ENCODE data around the gene VSTM1.
"Not testable (repeated sequence)": the region's sequence is repeated elsewhere in the genome, so short reads cannot be mapped to it uniquely, and the experiment has no call there.

VSTM1 gene

DNA sequence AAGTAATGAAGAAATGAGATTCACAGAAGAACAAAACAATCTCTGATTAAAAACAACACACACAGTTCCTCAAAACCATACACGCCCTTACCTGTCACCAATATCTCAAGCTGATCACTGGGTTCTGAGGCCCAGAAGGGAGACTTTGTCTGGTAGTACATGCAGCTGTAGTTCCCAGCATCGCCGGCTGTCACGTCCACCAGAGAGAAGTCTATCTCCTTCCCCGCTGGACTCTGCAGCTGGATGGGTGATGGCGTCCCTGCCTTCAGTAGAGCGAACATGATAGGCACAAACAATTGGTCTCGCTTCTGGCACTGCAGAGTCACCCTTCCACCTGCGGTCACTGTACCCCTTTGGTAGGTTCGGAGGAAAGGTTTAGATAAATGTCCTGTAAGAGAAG, 10.1 kb upstream of the VSTM1 start:
- no peak for DNase-seq

DNA sequence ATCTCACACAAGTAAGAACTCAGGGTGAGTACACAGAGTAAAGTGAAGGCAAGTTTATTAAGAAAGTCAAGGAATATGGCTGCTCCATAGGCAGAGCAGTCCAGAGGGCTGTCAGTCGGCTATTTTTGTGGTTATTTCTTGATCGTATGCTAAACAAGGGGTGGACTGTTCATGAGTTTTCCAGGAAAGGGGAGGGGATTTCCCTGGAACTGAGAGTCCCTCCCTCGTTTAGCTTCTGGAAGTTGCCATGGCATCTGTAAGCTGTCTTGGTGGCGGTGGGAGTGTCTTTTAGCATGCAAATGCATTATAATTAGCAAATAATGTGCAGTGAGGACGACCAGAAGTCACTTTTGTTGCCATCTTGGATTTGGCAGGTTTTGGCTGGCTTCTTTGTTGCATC, 5.8 kb upstream of the VSTM1 start:
- no peak for DNase-seq

DNA sequence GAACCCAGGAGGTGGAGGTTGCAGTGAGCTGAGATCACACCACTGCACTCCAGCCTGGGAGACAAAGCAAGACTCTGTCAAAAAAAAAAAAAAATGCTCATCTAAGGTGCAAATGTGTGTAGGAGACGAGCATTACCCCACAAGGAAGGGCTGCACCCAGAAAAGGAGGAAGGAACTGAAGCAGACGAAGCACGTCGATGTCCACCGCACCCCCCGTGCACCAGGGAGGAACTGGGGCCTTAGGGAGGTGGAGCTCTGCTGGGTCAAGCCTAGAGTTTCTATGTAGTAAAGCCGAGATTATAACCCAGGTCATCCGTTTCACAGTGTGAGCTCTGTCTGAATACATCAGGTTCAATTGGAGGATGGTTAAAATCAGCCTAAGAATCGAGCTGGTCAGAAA, 1.1 kb downstream of the VSTM1 start:
- no peak for DNase-seq

DNA sequence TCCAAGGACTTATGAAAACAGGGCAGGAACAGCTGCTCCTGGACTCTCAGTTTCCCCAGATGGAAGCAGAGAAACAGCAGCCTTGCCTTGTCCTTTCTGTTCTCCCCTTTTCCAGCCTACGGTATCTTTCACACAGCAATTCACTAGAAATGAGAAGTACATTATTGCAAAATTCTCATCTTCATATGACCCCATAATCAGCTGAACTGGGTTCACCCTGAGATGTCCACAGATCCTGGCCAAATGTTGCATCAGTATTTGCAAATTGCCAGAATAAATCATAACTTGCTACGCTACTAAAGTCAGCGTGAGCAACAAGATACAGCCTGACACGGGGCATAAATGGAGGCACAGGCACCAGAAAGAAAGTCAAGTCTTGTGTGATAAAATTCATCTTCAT, 16.1 kb downstream of the VSTM1 start:
- no peak for DNase-seq

- no peak for DNase-seq
Measured at GRCh38 chr19:54045771-54046170, 17.9 kb downstream of the VSTM1 start.

DNA sequence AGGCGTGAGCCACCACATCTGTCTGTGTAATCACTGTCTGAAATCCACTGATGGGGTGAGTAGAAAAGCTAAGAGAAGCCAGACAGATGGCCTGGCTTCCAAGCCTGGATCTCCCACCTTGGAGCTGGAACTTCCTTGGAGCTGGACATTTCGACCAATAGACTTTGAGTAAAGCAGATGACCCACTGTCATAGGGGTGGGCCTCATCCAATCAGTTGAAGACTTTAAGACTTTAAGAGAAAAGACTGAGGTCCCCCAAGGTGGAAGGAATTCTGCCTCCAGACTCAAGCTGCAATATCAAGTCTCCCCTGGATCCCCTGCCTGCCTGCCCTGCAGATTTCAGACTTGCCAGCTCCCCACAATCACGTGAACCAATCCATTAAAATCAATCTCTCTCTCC, 20.7 kb downstream of the VSTM1 start:
- no peak for DNase-seq

- no peak for DNase-seq
Measured at GRCh38 chr19:54041969-54042606, 21.6 kb downstream of the VSTM1 start.

DNA sequence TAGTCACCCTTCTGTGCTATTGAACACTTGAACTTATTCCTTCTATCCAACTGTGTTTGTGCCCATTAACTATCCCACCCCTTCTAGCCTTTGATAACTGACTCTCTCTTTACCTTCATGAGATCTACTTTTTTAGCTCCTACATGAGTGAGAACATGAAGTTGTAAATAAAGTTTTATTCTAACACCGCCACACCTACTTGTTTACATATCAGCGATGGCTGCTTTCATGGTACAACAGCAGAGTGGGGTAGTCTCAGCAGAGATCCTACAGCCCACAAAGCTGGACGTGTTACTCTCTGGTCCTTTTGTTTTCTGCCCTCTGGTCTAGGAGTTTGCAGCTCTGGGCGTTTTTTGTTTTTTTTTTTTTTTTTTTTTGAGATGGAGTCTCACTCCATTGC, 23.7 kb downstream of the VSTM1 start:
- DNase-seq: no peak

GRCh38 chr19:54036542-54036941, 27.2 kb downstream of the VSTM1 start:
- not testable (repeated sequence) for DNase-seq

GRCh38 chr19:54035215-54036178, 28.2 kb downstream of the VSTM1 start:
- peak in 1 of 51 donors; percentile 48 for DNase-seq

DNA sequence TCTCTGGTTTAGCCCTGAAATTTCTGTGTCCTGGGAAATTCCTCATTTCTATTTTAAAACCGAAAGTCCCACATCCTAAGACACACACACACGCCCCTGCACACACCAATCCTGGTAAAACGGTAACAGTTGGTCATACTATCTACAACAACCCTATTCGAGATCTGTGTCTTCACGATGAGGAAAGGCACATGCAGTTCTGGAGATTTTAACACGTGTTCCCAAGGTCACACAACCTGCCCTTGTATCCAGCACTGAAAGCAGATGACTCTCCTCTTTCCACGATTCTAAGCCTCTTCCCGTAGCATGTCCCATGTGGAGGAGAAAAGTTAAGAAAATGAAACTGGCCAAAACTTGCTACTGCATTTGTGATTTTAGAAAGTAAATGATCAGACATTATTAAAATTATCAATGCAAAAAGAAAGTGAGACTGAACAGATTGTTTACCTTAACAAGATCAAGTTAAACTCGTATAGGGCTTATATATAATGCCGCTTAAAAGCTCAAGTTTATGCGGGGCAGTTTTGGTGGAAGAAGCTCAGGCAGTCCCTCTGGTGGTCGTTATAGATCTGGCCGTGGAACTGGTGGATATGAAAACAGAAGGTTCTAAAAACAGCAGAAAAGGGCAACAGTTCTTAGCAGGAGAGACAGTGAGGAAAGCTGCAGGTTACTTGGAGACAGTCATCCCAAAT, 32.7 kb downstream of the VSTM1 start:
- no peak for DNase-seq

DNA sequence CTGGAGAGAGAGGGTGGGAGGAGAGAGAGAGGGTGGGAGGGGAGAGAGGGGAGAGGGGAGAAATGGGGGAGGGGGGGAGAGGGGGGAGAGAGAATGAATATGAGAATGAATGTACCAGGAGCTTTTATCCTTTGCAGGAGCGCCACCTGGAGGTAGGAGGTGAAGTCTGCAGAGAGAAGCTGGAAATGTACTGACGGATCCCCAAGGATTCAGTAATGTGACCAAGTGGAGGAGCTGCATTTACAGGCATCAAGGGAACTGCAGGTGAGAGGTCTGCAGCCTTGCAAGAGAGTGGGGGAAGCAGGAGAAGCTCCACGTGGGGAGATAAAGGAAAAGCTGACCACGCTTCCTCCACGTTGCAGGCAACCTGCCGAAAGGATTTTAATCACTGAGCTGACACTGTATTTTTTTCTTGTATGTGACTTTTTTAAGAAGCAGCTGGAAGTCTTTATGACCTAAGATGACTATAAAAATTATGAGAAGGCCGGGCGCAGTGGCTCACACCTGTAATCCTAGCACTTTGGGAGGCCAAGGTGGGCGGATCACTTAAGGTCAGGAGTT, 33.7 kb downstream of the VSTM1 start:
- peak in 30 of 51 donors; percentile 1 to 63 (median 20) for DNase-seq

- DNase-seq: no peak
Measured at GRCh38 chr19:54029301-54029700, 34.4 kb downstream of the VSTM1 start.

GRCh38 chr19:54026656-54027055, 37.0 kb downstream of the VSTM1 start:
- DNase-seq: no peak

DNA sequence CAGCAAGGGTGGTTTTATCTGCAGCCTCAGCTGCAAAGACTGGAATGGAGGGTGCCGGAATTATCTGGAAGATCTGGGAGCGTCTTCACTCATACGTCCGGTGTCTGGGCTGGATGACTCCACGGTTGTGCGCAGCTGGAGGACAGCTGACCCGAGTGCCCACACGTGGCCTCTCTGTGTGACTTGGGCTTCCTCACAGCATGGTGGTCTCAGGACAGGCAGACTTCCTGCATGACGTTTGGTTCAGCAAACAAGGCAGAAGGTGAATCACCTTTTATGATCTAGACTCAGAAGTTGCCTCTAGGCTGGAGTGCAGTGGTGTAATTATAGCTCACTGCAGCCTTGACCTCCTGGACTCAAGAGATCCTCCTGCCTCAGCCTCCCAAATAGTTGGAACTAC, 39.0 kb downstream of the VSTM1 start:
- no peak for DNase-seq

GRCh38 chr19:54023191-54023590, 40.5 kb downstream of the VSTM1 start:
- no peak for DNase-seq

- DNase-seq: no peak
Measured at GRCh38 chr19:54021932-54022331, 41.8 kb downstream of the VSTM1 start.

DNA sequence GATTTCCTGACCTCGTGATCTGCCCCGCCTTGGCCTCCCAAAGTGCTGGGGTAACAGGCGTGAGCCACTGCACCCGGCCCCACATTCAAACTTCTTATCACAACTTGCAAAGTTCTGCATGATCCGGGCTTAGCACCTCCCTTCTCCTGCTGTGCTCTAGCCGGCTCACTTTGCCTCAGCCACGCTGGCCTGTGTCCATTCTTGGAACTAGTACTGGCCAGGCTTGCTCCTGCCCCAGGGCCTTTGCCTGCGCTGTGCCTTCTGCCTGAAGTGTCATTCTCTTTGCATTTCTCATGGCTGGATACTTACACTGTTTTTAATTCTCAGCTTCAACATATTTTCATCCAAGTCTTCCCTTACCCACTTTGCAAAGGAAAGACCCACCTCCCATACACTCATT, 42.3 kb downstream of the VSTM1 start:
- DNase-seq: no peak

GRCh38 chr19:54017261-54017660, 46.4 kb downstream of the VSTM1 start:
- peak in 1 of 51 donors; percentile 4 for DNase-seq

DNA sequence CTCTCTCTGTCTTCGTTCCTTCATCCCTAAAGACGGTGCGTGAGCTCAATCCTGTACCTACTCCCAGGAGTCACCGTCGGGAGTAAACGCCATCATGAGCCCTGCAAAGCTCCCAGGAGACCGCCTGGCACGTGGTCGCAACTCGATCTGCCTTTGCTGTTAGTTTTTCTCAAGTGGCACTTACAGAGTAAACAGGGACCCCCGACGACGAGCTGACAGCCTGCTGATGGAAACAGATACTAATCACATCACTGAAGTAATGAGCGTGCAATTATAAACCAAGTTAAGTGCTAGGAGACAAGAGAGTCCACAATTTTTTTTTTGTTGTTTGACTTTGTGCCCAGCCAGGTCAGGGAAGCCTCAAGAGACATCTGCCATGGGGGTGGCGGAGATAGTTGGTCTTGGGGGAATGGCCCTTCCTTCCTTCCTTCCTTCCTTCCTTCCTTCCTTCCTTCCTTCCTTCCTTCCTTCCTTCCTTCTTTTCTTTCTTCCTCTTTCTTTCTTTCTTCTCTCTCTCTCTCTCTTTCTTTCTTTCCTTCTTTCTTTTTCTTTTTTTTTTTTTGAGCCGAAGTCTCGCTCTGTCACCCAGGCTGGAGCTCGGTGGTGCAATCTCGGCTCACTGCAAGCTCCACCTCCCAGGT, 48.7 kb downstream of the VSTM1 start:
- DNase-seq: no peak

GRCh38 chr19:54013866-54014265, 49.8 kb downstream of the VSTM1 start:
- no peak for DNase-seq

Measured in hypothalamus (tissue), 51 donors.